ENCODE results near the gene JAZF1. TPM values are rescaled to one million over a fixed set of nuclear protein-coding genes. Genes with fewer than 3 reads are reported as not detected.

JAZF1 gene
- total and polyA plus RNA-seq, 10 of the 15 experiments (the other 5 are each of a cell fraction or from before 2014, with no cell fraction given): 0.04 to 0.82 (median 0.15) TPM; not detected in 3

DNA sequence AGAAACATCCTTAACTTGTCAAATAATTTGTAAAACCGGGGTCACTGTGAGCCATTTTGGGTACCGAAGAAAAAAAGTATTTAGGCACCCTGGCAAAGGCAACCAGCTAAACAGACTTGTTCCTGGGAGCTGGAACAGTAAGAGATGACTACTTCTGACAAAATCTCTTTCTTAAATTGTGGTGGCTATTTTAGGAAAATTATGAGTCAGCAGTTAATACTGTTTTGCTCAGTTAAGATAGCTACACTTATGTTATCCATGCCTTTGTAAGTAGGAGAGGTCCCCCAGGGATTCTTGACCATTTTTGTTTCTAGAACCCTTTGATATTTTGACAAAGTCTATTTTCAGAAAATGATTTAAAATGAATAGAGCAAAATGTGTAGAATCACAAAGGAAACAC lies 372.0 kb downstream of the JAZF1 start:
- H3K9ac ChIP-seq (ENCODE audit: control insufficient read depth, insufficient read depth, low read length): no peak overlapping the region
- no peak overlapping the region for H3K4me3 ChIP-seq
- ChIA-PET SMC1A (ENCODE audit: uncharacterized antibody, unreplicated experiment) (no interaction called here), CTCF (interaction anchor here (1.1 kb wide), 2 partner anchors 10 to 23 kb away, joined by 3 to 4 read pairs; no protein-coding TSS in a partner anchor), POLR2A (no interaction called here), RAD21 (ENCODE audit: unreplicated experiment) (no interaction called here)
- WGBS (ENCODE audit: insufficient coverage, insufficient replicate concordance, low lambda C conversion rate, missing lambda C conversion rate): 92% methylated on average over 2 of the region's 2 CpGs
- no peak for FAIRE-seq
- no peaks in the 10 kb centered on the region for H3K9me3 ChIP-seq (replicated peaks; ENCODE audit: control insufficient read depth, insufficient read depth, low read length)
- BruUV-seq (replicated peaks): no TSS peak
- no peak for ATAC-seq
- H4K20me1 ChIP-seq (ENCODE audit: control insufficient read depth, insufficient read depth): no peaks in the 10 kb centered on the region
- DNase-seq (ENCODE audit: low read depth, low spot score): no peak
- TF ChIP-seq, protein P1, sequence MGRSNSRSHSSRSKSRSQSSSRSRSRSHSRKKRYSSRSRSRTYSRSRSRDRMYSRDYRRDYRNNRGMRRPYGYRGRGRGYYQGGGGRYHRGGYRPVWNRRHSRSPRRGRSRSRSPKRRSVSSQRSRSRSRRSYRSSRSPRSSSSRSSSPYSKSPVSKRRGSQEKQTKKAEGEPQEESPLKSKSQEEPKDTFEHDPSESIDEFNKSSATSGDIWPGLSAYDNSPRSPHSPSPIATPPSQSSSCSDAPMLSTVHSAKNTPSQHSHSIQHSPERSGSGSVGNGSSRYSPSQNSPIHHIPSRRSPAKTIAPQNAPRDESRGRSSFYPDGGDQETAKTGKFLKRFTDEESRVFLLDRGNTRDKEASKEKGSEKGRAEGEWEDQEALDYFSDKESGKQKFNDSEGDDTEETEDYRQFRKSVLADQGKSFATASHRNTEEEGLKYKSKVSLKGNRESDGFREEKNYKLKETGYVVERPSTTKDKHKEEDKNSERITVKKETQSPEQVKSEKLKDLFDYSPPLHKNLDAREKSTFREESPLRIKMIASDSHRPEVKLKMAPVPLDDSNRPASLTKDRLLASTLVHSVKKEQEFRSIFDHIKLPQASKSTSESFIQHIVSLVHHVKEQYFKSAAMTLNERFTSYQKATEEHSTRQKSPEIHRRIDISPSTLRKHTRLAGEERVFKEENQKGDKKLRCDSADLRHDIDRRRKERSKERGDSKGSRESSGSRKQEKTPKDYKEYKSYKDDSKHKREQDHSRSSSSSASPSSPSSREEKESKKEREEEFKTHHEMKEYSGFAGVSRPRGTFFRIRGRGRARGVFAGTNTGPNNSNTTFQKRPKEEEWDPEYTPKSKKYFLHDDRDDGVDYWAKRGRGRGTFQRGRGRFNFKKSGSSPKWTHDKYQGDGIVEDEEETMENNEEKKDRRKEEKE (IDR thresholded peaks at IDR 0.05): no peak
- TF ChIP-seq YY1 (IDR thresholded peaks at IDR 0.05; ENCODE audit: low read depth, low read length) (no peak), FOXK2 (IDR thresholded peaks at IDR 0.05) (no peak), HDAC6 (IDR thresholded peaks at IDR 0.05; ENCODE audit: unreplicated experiment) (no peak)
- intact Hi-C loops (cut with micrococcal nuclease; ENCODE audit: unreplicated experiment): no loop called here
- in situ Hi-C loops (cut with MboI): no loop called here
- no peaks in the 10 kb centered on the region for H3K79me2 ChIP-seq (ENCODE audit: control insufficient read depth, insufficient read depth, low read length)
- no peak overlapping the region for H3K4me2 ChIP-seq (ENCODE audit: control insufficient read depth, insufficient read depth)
- no peaks in the 10 kb centered on the region for H3K27me3 ChIP-seq (replicated peaks in 1 of 2; ENCODE audit: control insufficient read depth in 2 of 2, insufficient read depth in 2 of 2, low read length in 1 of 2)
- H3K27ac ChIP-seq (ENCODE audit: control insufficient read depth, insufficient read depth): no peak overlapping the region
- H3K4me1 ChIP-seq (ENCODE audit: control insufficient read depth, insufficient read depth, low read length): no peaks in the 10 kb centered on the region
- no peaks in the 10 kb centered on the region; a peak in 1 of 4 replicates for H3K36me3 ChIP-seq (ENCODE audit: control insufficient read depth in 2 of 2, insufficient read depth in 2 of 2, low read length in 1 of 2)
- no peak overlapping the region for H2AFZ ChIP-seq (ENCODE audit: control insufficient read depth, low read depth, low read length)

DNA sequence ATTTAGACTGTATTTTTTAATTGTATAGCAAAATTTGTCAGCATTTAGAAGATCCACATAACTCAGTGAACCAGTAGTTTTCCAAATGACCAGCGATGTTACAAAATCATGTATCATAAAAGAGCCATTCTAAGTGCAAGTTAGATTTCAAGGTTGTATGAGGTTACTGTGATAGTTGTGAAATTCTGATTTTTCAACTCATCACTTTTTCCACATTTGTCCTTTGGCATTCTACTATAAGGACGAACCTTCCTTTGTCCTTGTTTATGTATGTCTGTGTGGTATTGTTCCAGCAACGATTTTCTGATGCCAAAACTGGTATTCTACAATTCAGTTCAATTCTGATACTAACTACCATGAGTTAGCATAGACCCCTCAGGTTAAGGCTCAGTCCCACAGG lies 376.5 kb downstream of the JAZF1 start:
- H4K20me1 ChIP-seq (ENCODE audit: control insufficient read depth, insufficient read depth): no peaks in the 10 kb centered on the region
- DNase-seq (ENCODE audit: low read depth, low spot score): no peak
- SMC1A ChIA-PET (ENCODE audit: uncharacterized antibody, unreplicated experiment): no interaction called here
- H3K4me3 ChIP-seq: no peak overlapping the region
- H2AFZ ChIP-seq (ENCODE audit: control insufficient read depth, low read depth, low read length): no peak overlapping the region
- RAD21 ChIA-PET (ENCODE audit: unreplicated experiment): no interaction called here
- no peaks in the 10 kb centered on the region for H3K27me3 ChIP-seq (replicated peaks in 1 of 2; ENCODE audit: control insufficient read depth in 2 of 2, insufficient read depth in 2 of 2, low read length in 1 of 2)
- no TSS peak for BruUV-seq (replicated peaks)
- CTCF ChIA-PET: no interaction called here
- no peak for TF ChIP-seq ZNF274 (IDR thresholded peaks at IDR 0.05; ENCODE audit: insufficient read depth, insufficient read length)
- TF ChIP-seq POLR2A (IDR thresholded peaks at IDR 0.05; ENCODE audit: low read depth, low read length): no peak
- no peak for TF ChIP-seq CREB1 (IDR thresholded peaks at IDR 0.05; ENCODE audit: low read depth)
- TF ChIP-seq HCFC1 (IDR thresholded peaks at IDR 0.05; ENCODE audit: low read length): no peak
- TF ChIP-seq JUND (IDR thresholded peaks at IDR 0.05; ENCODE audit: low read depth, low read length): no peak
- ATAC-seq: no peak
- WGBS (ENCODE audit: insufficient coverage, insufficient replicate concordance, low lambda C conversion rate, missing lambda C conversion rate): 93% methylated on average over 3 of the region's 3 CpGs
- POLR2A ChIA-PET: no interaction called here
- no peaks in the 10 kb centered on the region for H3K79me2 ChIP-seq (ENCODE audit: control insufficient read depth, insufficient read depth, low read length)
- no peak overlapping the region for H3K27ac ChIP-seq (ENCODE audit: control insufficient read depth, insufficient read depth)
- H3K4me1 ChIP-seq (ENCODE audit: control insufficient read depth, insufficient read depth, low read length): no peaks in the 10 kb centered on the region
- FAIRE-seq: no peak
- 0 out of 4 replicates have a peak, but pooled peaks cover 0 to 3% of the 10 kb centered on the region in 2 experiments for H3K36me3 ChIP-seq (ENCODE audit: control insufficient read depth in 2 of 2, insufficient read depth in 2 of 2, low read length in 1 of 2)
- no peak overlapping the region for H3K9ac ChIP-seq (ENCODE audit: control insufficient read depth, insufficient read depth, low read length)
- in situ Hi-C loops (cut with MboI): no loop called here
- H3K4me2 ChIP-seq (ENCODE audit: control insufficient read depth, insufficient read depth): no peak overlapping the region
- H3K9me3 ChIP-seq (replicated peaks; ENCODE audit: control insufficient read depth, insufficient read depth, low read length): no peaks in the 10 kb centered on the region
- intact Hi-C loops (cut with micrococcal nuclease; ENCODE audit: unreplicated experiment): no loop called here
